GM18868 (cell line): ENCODE results near the gene FREM2.

Source experiments
- ATAC-seq: cut with Tn5 transposase; IDR thresholded peaks from one replicate; pipeline ENCODE4 v1.9.1; 2021; ENCODE audit warnings: mild to moderate bottlenecking, moderate library complexity; ENCODE audit not compliant: unreplicated experiment

The FREM2 gene

GRCh38 chr13:38821770-38822551 is 135.1 kb downstream of the FREM2 start:
- no peak for ATAC-seq

- ATAC-seq, result peak; percentile 71
Measured at GRCh38 chr13:38824342-38824741, 137.5 kb downstream of the FREM2 start.

- no peak for ATAC-seq
Measured at GRCh38 chr13:38826182-38826813, 139.4 kb downstream of the FREM2 start.

GRCh38 chr13:38830442-38831045 is 143.7 kb downstream of the FREM2 start:
- ATAC-seq, result no peak

GRCh38 chr13:38844581-38844980 is 157.7 kb downstream of the FREM2 start:
- no peak for ATAC-seq

GRCh38 chr13:38848360-38848759 is 161.5 kb downstream of the FREM2 start:
- ATAC-seq, result no peak

- no peak for ATAC-seq
Measured at GRCh38 chr13:38849315-38849714, 162.4 kb downstream of the FREM2 start.

GRCh38 chr13:38850868-38851626 is 164.2 kb downstream of the FREM2 start:
- peak; percentile 89 for ATAC-seq

- no peak for ATAC-seq
Measured at GRCh38 chr13:38854226-38854625, 167.3 kb downstream of the FREM2 start.

- ATAC-seq, result no peak
Measured at GRCh38 chr13:38856065-38856464, 169.2 kb downstream of the FREM2 start.

- peak; percentile 60 for ATAC-seq
Measured at GRCh38 chr13:38862443-38862842, 175.6 kb downstream of the FREM2 start.

GRCh38 chr13:38863536-38863935 is 176.7 kb downstream of the FREM2 start:
- ATAC-seq, result peak; percentile 43

- no peak for ATAC-seq
Measured at GRCh38 chr13:38866649-38867048, 179.8 kb downstream of the FREM2 start.

GRCh38 chr13:38868399-38868798 is 181.5 kb downstream of the FREM2 start:
- no peak for ATAC-seq

- ATAC-seq, result no peak
Measured at GRCh38 chr13:38868870-38869269, 182.0 kb downstream of the FREM2 start.

GRCh38 chr13:38871275-38871674 is 184.4 kb downstream of the FREM2 start:
- ATAC-seq, result no peak

- peak; percentile 87 for ATAC-seq
Measured at GRCh38 chr13:38872693-38873092, 185.8 kb downstream of the FREM2 start.

GRCh38 chr13:38875186-38875875 is 188.5 kb downstream of the FREM2 start:
- ATAC-seq, result no peak

- no peak for ATAC-seq
Measured at GRCh38 chr13:38879278-38879677, 192.4 kb downstream of the FREM2 start.

GRCh38 chr13:38879786-38880185 is 192.9 kb downstream of the FREM2 start:
- no peak for ATAC-seq

GRCh38 chr13:38880397-38880796 is 193.5 kb downstream of the FREM2 start:
- ATAC-seq, result peak; percentile 51
